Spleen (tissue), 11 donors: ENCODE measurements around the gene ZFP14. TPM values are rescaled to one million over a fixed set of nuclear protein-coding genes. Genes with fewer than 3 reads are reported as not detected.
A peak's percentile ranks its signal among the peaks of the same experiment; 100 is the strongest.

Source experiments
- DNase-seq: peaks from one replicate; pipeline ENCODE4 v3.0.0-alpha.2; 2020
- H3K27ac ChIP-seq, 8 donors: fragments of 200-600 bp; sonication (generic) in 7 of 8; 1 replicate in 4 of 8; 2 replicates in 4 of 8; pipeline versions ENCODE4 v1.5.0 to v1.8.0; 2016 to 2021; ENCODE audit warnings: inconsistent platforms in 4 of 8, mild to moderate bottlenecking in 4 of 8, moderate library complexity in 1 of 8
- H3K27me3 ChIP-seq, 7 donors: fragments of 200-600 bp; sonication (generic) in 6 of 7; replicated peaks in 1 of 7; 1 replicate in 4 of 7; 2 replicates in 3 of 7; pipeline versions ENCODE4 v1.5.0 to v1.8.0; 2016 to 2021; ENCODE audit warnings: inconsistent platforms in 3 of 7, mild to moderate bottlenecking in 1 of 7
- H3K36me3 ChIP-seq, 6 donors: fragments of 200-600 bp; sonication (generic) in 5 of 6; 1 replicate in 4 of 6; 2 replicates in 2 of 6; pipeline versions ENCODE4 v1.5.0 to v1.8.0; 2016 to 2021; ENCODE audit warnings: inconsistent platforms in 2 of 6
- H3K4me1 ChIP-seq, 6 donors: fragments of 200-600 bp; sonication (generic) in 5 of 6; 1 replicate in 3 of 6; 2 replicates in 3 of 6; pipeline versions ENCODE4 v1.5.0 to v1.8.0; 2016 to 2021; ENCODE audit warnings: inconsistent platforms in 3 of 6
- H3K4me3 ChIP-seq, 8 donors: fragments of 200-600 bp; sonication (generic) in 7 of 8; 1 replicate in 4 of 8; 2 replicates in 4 of 8; pipeline versions ENCODE4 v1.5.0 to v1.8.0; 2016 to 2021; ENCODE audit warnings: inconsistent platforms in 4 of 8, mild to moderate bottlenecking in 4 of 8, moderate library complexity in 2 of 8
- H3K9me3 ChIP-seq, 8 donors: fragments of 200-600 bp; sonication (generic) in 7 of 8; 1 replicate in 4 of 8; 2 replicates in 4 of 8; pipeline versions ENCODE4 v1.5.0 to v1.8.0; 2016 to 2021; ENCODE audit warnings: inconsistent platforms in 4 of 8
- CTCF ChIP-seq, 11 experiments: fragments of 200-600 bp in 7 of 11; fragments of 450-650 bp in 4 of 11; sonication (generic) in 4 of 11; IDR thresholded peaks in 8 of 11; conservative IDR thresholded peaks in 3 of 11; 1 replicate in 7 of 11; 2 replicates in 4 of 11; pipeline versions ENCODE4 v1.4.0 to v1.8.0; 2016 to 2021; ENCODE audit warnings: antibody characterized with exemption in 11 of 11, inconsistent platforms in 4 of 11, mild to moderate bottlenecking in 1 of 11
- POLR2A ChIP-seq, 3 donors: fragments of 450-650 bp; IDR thresholded peaks; one replicate each; pipeline ENCODE4 v1.5.1; 2017; ENCODE audit warnings: antibody characterized with exemption in 3 of 3, mild to moderate bottlenecking in 1 of 3
- POLR2AphosphoS5 ChIP-seq, 3 donors: sonication (generic); formaldehyde crosslinking; IDR thresholded peaks; one replicate each; pipeline ENCODE4 v1.5.1; 2017; ENCODE audit warnings: antibody characterized with exemption in 3 of 3
- WGBS, 5 donors: extraction: QIAGEN DNeasy Blood & Tissue Kit in 3 of 5; methylation state at CpG; one replicate each; pipeline versions ENCODE4 v1.1.5 to v1.1.7; 2013 to 2018; 5-methylcytosine and 5-hydroxymethylcytosine counted together
- intact Hi-C: fragments of 100-400 bp; cut with DNase I; formaldehyde crosslinking; loops from one replicate; pipeline ENCODE4 v1.15.0; 2023; ENCODE audit warnings: low total_unique reads
- polyA plus RNA-seq, 3 donors: library from polyadenylated mRNA; stranded (reverse); fragments of 200-250 nt; gene quantifications; one replicate each; pipeline ENCODE4 v1.2.1, GENCODE V29; 2013
- total RNA-seq, 7 donors: library from RNA; depleted of rRNA in 3 of 7; stranded (reverse); fragments of >200 nt in 3 of 7; fragmentation: NEBNext Ultra II Directional in 4 of 7; extraction: Animal tissue kit (Norgen Biotek cat#: 25700) in 4 of 7; gene quantifications; one replicate each; pipeline versions ENCODE4 v1.1.0 to v1.2.1, GENCODE V29; 2016 to 2021
- donor health status: healthy with polysubstance abuse.
- donor health status: DM: no; HTN: no; CAD: no; lungs with moderate emphysema.
- donor health status: DM: no; HTN: no; CAD: no.
- donor health status: Bipolar disorder and iron deficiency.
- donor health status: healthy.
- donor health status: DM: no; HTN: no; CAD: no.
- donor health status: DM: yes; HTN: yes; CAD: no.

Gene ZFP14
- total and polyA plus RNA-seq, 10 donors = 2.0 to 14.5 (median 9.6) TPM

- H3K27me3 ChIP-seq = no peaks in the 10 kb centered on the region
- WGBS, 5 donors = 89 to 97% (median 93%) methylated on average over 5 of the region's 5 CpGs
- intact Hi-C loops = no loop called here
- TF ChIP-seq POLR2A (IDR thresholded peaks at IDR 0.05) = no peak
- TF ChIP-seq CTCF (IDR thresholded peaks at IDR 0.05 in 8 of 11, conservative IDR thresholded peaks at IDR 0.05 in 3 of 11) = no peak
- TF ChIP-seq POLR2AphosphoS5 (IDR thresholded peaks at IDR 0.05) = no peak
- no peak overlapping the region for H3K4me3 ChIP-seq
- DNase-seq = no peak
- no peaks in the 10 kb centered on the region for H3K4me1 ChIP-seq
- H3K36me3 ChIP-seq = peaks cover 11 to 88% (median 49%) of the 10 kb centered on the region in 6 donors
- H3K27ac ChIP-seq = no peak overlapping the region
- H3K9me3 ChIP-seq = peaks cover 0 to 91% (median 72%) of the 10 kb centered on the region in 8 donors
Observed at GRCh38 chr19:36409841-36410240, 30.8 kb upstream of the ZFP14 start.

- H3K9me3 ChIP-seq = peaks cover 0 to 90% (median 66%) of the 10 kb centered on the region in 8 donors
- intact Hi-C loops = no loop called here
- 94 to 95% (median 94%) methylated on average over 3 of the region's 3 CpGs for WGBS, 5 donors
- no peak overlapping the region for H3K4me3 ChIP-seq
- no peaks in the 10 kb centered on the region for H3K27me3 ChIP-seq
- no peak for TF ChIP-seq CTCF (IDR thresholded peaks at IDR 0.05 in 8 of 11, conservative IDR thresholded peaks at IDR 0.05 in 3 of 11)
- no peak for TF ChIP-seq POLR2A (IDR thresholded peaks at IDR 0.05)
- TF ChIP-seq POLR2AphosphoS5 (IDR thresholded peaks at IDR 0.05) = no peak
- H3K36me3 ChIP-seq = peaks cover 15 to 97% (median 63%) of the 10 kb centered on the region in 6 donors
- H3K27ac ChIP-seq = no peak overlapping the region
- no peaks in the 10 kb centered on the region for H3K4me1 ChIP-seq
- DNase-seq = no peak
Observed at GRCh38 chr19:36408101-36408500, 29.1 kb upstream of the ZFP14 start.

GRCh38 chr19:36404498-36404897, 25.5 kb upstream of the ZFP14 start:
- DNase-seq = no peak
- TF ChIP-seq POLR2A (IDR thresholded peaks at IDR 0.05) = no peak
- no peak for TF ChIP-seq CTCF (IDR thresholded peaks at IDR 0.05 in 8 of 11, conservative IDR thresholded peaks at IDR 0.05 in 3 of 11)
- TF ChIP-seq POLR2AphosphoS5 (IDR thresholded peaks at IDR 0.05) = no peak
- no peaks in the 10 kb centered on the region for H3K27me3 ChIP-seq
- H3K9me3 ChIP-seq = peaks cover 0 to 90% (median 73%) of the 10 kb centered on the region in 8 donors
- intact Hi-C loops = no loop called here
- peaks cover 0 to 10% (median 0%) of the 10 kb centered on the region in 6 donors for H3K4me1 ChIP-seq
- H3K36me3 ChIP-seq = peaks cover 15 to 100% (median 86%) of the 10 kb centered on the region in 6 donors
- 95 to 100% (median 98%) methylated on average over 3 of the region's 3 CpGs for WGBS, 5 donors
- no peak overlapping the region for H3K27ac ChIP-seq
- no peak overlapping the region for H3K4me3 ChIP-seq

DNA sequence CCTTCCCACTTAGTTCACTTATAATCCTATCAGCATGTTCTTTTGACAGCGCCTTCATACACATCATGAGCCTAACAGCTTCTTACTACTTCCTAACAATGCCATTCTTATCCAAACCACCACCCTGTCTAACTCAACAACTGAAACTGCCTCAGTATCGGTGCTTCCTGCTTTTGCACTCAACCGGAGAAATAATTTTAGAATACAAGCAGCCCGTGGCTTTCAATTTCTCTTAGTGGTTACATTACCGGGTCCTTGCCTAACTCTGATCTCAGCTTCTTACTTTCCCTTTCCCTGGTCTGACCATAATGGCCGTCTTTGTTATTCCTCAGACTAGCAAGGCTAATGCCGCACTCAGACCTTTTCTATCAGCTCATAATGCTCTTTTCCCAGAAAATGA, 22.5 kb upstream of the ZFP14 start:
- Histone ChIP-seq H3K4me3 (peak overlapping the region in 1 of 8 donors; percentile 0), H3K27ac (peak overlapping the region in 4 of 8 donors; percentile 37 to 53 (median 45)), H3K27me3 (no peaks in the 10 kb centered on the region), H3K4me1 (peaks cover 0 to 10% (median 0%) of the 10 kb centered on the region in 6 donors), H3K9me3 (peaks cover 0 to 95% (median 84%) of the 10 kb centered on the region in 8 donors), H3K36me3 (peaks cover 10 to 100% (median 88%) of the 10 kb centered on the region in 6 donors)
- TF ChIP-seq CTCF (IDR thresholded peaks at IDR 0.05 in 8 of 11, conservative IDR thresholded peaks at IDR 0.05 in 3 of 11) (no peak), POLR2A (IDR thresholded peaks at IDR 0.05) (no peak), POLR2AphosphoS5 (IDR thresholded peaks at IDR 0.05) (no peak)
- no peak for DNase-seq
- 68 to 78% (median 73%) methylated on average over 7 of the region's 7 CpGs for WGBS, 5 donors
- intact Hi-C loops = no loop called here
